ENCODE results near the gene PUS7L.
"Not testable (repeated sequence)": the region's sequence is repeated elsewhere in the genome, so short reads cannot be mapped to it uniquely, and the experiment has no call there.

GRCh38 chr12:43685491-43685890 lies 73.1 kb downstream of the PUS7L start:
- TF ChIP-seq POLR2A (IDR thresholded peaks at IDR 0.05; ENCODE audit: low read depth, low read length); POLR2AphosphoS5 (IDR thresholded peaks at IDR 0.05; ENCODE audit: low read depth, low read length); TAF1 (IDR thresholded peaks at IDR 0.05; ENCODE audit: borderline replicate concordance, low read depth, low read length): not testable (repeated sequence)
